ENCODE results near the gene VGLL4.

DNA sequence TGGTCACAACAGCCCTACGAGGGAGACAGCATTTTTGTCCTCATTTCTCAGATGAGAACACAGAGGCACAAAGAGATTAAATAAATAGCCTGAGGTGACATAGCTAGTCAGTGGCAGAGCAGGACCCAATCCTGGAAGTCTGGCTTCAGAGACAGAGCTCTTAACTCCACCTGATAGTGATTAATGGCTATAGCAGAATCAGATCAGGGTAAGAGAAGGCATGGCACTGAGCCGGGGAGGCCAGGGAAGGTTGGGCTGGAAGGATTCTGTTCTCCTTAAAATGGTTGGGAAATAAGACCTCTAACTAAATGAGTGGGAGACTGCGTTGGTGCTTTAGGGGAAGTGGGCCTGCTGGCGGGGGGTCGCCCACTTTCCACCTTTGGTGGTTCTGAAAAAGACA is 104.5 kb downstream of the VGLL4 start:
- no peak for TF ChIP-seq EZH2 (IDR thresholded peaks at IDR 0.05; ENCODE audit: insufficient read depth, poor library complexity, severe bottlenecking)
- TF ChIP-seq EZH2phosphoT487 (IDR thresholded peaks at IDR 0.05; ENCODE audit: insufficient read depth, low read depth) = no peak

All from GM23248 (cell line).